Cardiac fibroblast (primary cell): ENCODE measurements around the gene MVB12B.

Experiments used
- DNase-seq, 2 donors: peaks; one replicate each; pipeline versions ENCODE4 v3.0.0 to v3.0.0-alpha.2; 2010; ENCODE audit warnings: low read depth in 2 of 2
- H3K4me3 ChIP-seq, 2 donors: replicated peaks in 1 of 2; 1 replicate in 1 of 2; 2 replicates in 1 of 2; pipeline ENCODE4 v1.5.1; 2011; ENCODE audit warnings: low read depth in 2 of 2, low read length in 2 of 2, mild to moderate bottlenecking in 2 of 2, moderate library complexity in 1 of 2
- CTCF ChIP-seq: IDR thresholded peaks from one replicate; pipeline ENCODE4 v1.5.1; 2011; ENCODE audit warnings: low read depth, mild to moderate bottlenecking, low read length, inconsistent platforms

Gene MVB12B

GRCh38 chr9:126488310-126488709 is 161.7 kb downstream of the MVB12B start:
- no peak for DNase-seq
- no peak overlapping the region for H3K4me3 ChIP-seq
- TF ChIP-seq CTCF = no peak

- TF ChIP-seq CTCF = no peak
- H3K4me3 ChIP-seq = no peak overlapping the region
- DNase-seq = no peak
Measured at GRCh38 chr9:126488881-126489404, 162.3 kb downstream of the MVB12B start.

GRCh38 chr9:126489581-126490213 is 163.1 kb downstream of the MVB12B start:
- DNase-seq = no peak
- TF ChIP-seq CTCF = no peak
- no peak overlapping the region for H3K4me3 ChIP-seq

GRCh38 chr9:126490214-126490631 is 163.6 kb downstream of the MVB12B start:
- DNase-seq = no peak
- H3K4me3 ChIP-seq = no peak overlapping the region
- no peak for TF ChIP-seq CTCF

GRCh38 chr9:126490871-126491567 is 164.4 kb downstream of the MVB12B start:
- H3K4me3 ChIP-seq = no peak overlapping the region
- peak; percentile 85 for TF ChIP-seq CTCF
- peak; percentile 77 to 81 for DNase-seq

- DNase-seq = no peak
- TF ChIP-seq CTCF = no peak
- no peak overlapping the region for H3K4me3 ChIP-seq
Measured at GRCh38 chr9:126491568-126491879, 164.9 kb downstream of the MVB12B start.
